ENCODE measurements around the gene SAT2. TPM values are rescaled to one million over a fixed set of nuclear protein-coding genes. Genes with fewer than 3 reads are reported as not detected.
"Not testable (repeated sequence)": the region's sequence is repeated elsewhere in the genome, so short reads cannot be mapped to it uniquely, and the experiment has no call there.

The SAT2 gene
- total RNA-seq, 1 donor, result 41.3 TPM

DNA sequence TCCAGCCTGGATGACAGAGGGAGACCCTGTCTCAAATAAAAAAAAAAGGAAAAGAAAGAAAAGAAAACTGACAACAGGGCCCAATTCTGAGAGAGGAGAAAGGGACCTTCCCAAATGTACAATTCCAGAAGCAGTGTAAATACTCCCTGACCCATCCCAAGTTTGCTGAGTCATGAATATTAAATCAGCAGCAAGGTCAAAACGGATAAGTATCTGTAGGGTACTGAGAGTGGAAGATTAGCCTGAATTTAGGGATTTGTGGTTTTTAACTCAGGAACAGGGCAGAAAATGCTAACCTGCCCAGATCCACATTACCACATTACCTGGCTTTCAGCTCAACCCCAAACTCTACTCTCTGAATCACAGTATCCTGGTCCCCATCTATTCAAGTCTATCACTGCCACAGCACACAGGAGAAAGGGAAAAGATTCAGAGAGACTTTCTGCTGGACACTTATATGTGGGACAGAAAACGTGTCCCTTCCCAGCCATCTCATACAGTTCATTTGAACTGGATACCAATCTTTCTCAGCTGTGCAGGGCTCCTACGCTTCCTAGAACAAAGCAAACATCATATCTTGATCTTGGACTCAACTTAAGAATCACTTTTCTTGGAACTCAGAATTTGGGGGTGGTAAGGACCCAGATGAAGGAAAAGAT, 15.9 kb downstream of the SAT2 start:
- Histone ChIP-seq H4K20me1 (ENCODE audit: insufficient read depth, low read length) (peaks cover 46% of the 10 kb centered on the region), H3K27ac (ENCODE audit: low read depth, low read length) (peak overlapping the region; percentile 39)
- TF ChIP-seq, protein P1, sequence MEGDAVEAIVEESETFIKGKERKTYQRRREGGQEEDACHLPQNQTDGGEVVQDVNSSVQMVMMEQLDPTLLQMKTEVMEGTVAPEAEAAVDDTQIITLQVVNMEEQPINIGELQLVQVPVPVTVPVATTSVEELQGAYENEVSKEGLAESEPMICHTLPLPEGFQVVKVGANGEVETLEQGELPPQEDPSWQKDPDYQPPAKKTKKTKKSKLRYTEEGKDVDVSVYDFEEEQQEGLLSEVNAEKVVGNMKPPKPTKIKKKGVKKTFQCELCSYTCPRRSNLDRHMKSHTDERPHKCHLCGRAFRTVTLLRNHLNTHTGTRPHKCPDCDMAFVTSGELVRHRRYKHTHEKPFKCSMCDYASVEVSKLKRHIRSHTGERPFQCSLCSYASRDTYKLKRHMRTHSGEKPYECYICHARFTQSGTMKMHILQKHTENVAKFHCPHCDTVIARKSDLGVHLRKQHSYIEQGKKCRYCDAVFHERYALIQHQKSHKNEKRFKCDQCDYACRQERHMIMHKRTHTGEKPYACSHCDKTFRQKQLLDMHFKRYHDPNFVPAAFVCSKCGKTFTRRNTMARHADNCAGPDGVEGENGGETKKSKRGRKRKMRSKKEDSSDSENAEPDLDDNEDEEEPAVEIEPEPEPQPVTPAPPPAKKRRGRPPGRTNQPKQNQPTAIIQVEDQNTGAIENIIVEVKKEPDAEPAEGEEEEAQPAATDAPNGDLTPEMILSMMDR (IDR thresholded peaks at IDR 0.05; ENCODE audit: extremely low read depth, low read depth, low read length), result no peak

DNA sequence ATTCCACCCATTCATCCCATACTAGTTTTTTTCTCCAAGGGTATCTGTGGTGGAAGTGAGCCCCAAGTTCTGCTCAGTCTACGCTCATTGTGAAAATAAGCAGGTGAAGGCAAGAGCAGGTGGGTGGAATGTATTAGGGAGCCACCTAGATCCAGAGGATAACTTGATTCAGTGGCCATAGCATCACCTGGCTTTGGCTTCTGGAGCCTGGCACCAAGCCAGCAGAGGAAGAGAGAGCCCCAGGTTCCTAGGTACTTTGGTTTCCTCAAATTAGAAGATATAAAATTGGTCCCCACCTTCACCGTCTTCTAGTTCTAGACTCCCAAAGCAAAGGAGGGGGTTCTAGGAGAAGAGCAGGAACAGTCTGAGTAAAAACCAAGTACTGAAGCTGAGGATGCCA, 17.0 kb downstream of the SAT2 start:
- H3K36me3 ChIP-seq (ENCODE audit: insufficient read depth, low read length), result peaks cover 25% of the 10 kb centered on the region
- H3K4me3 ChIP-seq (ENCODE audit: insufficient read depth, low read length), result no peak overlapping the region
- H3K9me3 ChIP-seq (ENCODE audit: low read depth, low read length), result no peaks in the 10 kb centered on the region
- H3K4me1 ChIP-seq (ENCODE audit: insufficient read depth, low read length), result peaks cover 23% of the 10 kb centered on the region
- no peaks in the 10 kb centered on the region for H3K27me3 ChIP-seq (ENCODE audit: insufficient read depth, low read length)
- no peak overlapping the region for H2AFZ ChIP-seq (ENCODE audit: low read length)
- peaks cover 83% of the 10 kb centered on the region for H3K79me2 ChIP-seq (ENCODE audit: insufficient read depth, low read length)
- peaks cover 57% of the 10 kb centered on the region for H4K20me1 ChIP-seq (ENCODE audit: insufficient read depth, low read length)
- H3K4me2 ChIP-seq (ENCODE audit: insufficient read depth, low read length), result no peak overlapping the region
- no peak overlapping the region for H3K27ac ChIP-seq (ENCODE audit: low read depth, low read length)
- TF ChIP-seq, protein P1 (IDR thresholded peaks at IDR 0.05; ENCODE audit: extremely low read depth, low read depth, low read length), result no peak
- DNase-seq (ENCODE audit: insufficient read length, low spot score, missing footprints), result no peak

More for the DNA sequence above, 15.9 kb downstream of the SAT2 start:
- Histone ChIP-seq H3K36me3 (ENCODE audit: insufficient read depth, low read length) (peaks cover 22% of the 10 kb centered on the region), H3K27me3 (ENCODE audit: insufficient read depth, low read length) (no peaks in the 10 kb centered on the region), H3K79me2 (ENCODE audit: insufficient read depth, low read length) (peaks cover 72% of the 10 kb centered on the region), H3K4me1 (ENCODE audit: insufficient read depth, low read length) (peaks cover 23% of the 10 kb centered on the region), H2AFZ (ENCODE audit: low read length) (no peak overlapping the region), H3K4me2 (ENCODE audit: insufficient read depth, low read length) (peak overlapping the region; percentile 62), H3K9me3 (ENCODE audit: low read depth, low read length) (no peaks in the 10 kb centered on the region), H3K4me3 (ENCODE audit: insufficient read depth, low read length) (peak overlapping the region; percentile 45)
- peak; percentile 51 for DNase-seq (ENCODE audit: insufficient read length, low spot score, missing footprints)

DNA sequence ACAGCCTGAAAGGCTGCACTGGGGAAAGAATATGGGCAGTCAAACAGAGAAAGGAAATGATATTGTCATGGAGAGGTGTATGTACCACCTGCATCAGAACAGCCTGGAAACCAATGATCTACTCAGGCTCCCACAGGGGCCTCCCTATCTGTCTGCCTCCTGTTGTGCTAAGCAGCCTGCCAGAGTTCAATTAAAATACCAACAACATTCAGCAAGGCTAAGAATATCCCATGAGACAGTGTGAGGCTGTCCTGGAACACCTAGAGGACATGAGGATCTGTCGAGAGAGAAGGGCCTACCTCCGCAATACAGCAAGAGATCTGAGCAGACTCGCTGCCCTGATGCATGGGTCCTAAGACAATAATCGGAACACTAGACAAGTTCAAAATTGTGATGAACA, 21.3 kb downstream of the SAT2 start:
- Histone ChIP-seq H3K79me2 (ENCODE audit: insufficient read depth, low read length) (peaks cover 61% of the 10 kb centered on the region), H3K27me3 (ENCODE audit: insufficient read depth, low read length) (no peaks in the 10 kb centered on the region), H3K27ac (ENCODE audit: low read depth, low read length) (no peak overlapping the region), H3K36me3 (ENCODE audit: insufficient read depth, low read length) (peaks cover 52% of the 10 kb centered on the region), H3K4me1 (ENCODE audit: insufficient read depth, low read length) (no peaks in the 10 kb centered on the region), H2AFZ (ENCODE audit: low read length) (no peak overlapping the region), H3K4me2 (ENCODE audit: insufficient read depth, low read length) (no peak overlapping the region), H3K4me3 (ENCODE audit: insufficient read depth, low read length) (no peak overlapping the region), H4K20me1 (ENCODE audit: insufficient read depth, low read length) (peaks cover 33% of the 10 kb centered on the region), H3K9me3 (ENCODE audit: low read depth, low read length) (no peaks in the 10 kb centered on the region)
- no peak for DNase-seq (ENCODE audit: insufficient read length, low spot score, missing footprints)
- TF ChIP-seq, protein P1 (IDR thresholded peaks at IDR 0.05; ENCODE audit: extremely low read depth, low read depth, low read length), result no peak

DNA sequence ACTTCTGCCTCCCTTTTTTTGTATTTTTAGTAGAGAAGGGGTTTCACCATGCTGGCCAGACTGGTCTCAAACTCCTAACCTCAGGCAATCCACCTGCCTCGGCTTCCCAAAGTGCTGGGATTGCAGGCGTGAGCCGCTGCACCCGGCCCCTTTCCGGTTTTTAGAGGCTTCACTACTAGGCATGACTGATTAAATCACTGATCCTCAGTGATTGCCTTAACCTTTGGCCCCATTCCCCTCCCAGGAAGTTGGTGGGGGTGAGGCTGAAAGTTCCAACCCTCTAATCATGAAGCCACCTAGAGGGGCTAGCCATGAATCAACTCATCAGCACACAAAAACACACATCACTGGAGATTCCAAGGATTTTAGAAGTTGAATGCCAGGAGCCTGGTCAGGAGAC, 30.1 kb downstream of the SAT2 start:
- H3K9me3 ChIP-seq (ENCODE audit: low read depth, low read length); H3K27me3 ChIP-seq (ENCODE audit: insufficient read depth, low read length); H3K79me2 ChIP-seq (ENCODE audit: insufficient read depth, low read length); H3K4me1 ChIP-seq (ENCODE audit: insufficient read depth, low read length); H3K4me2 ChIP-seq (ENCODE audit: insufficient read depth, low read length); H2AFZ ChIP-seq (ENCODE audit: low read length); DNase-seq (ENCODE audit: insufficient read length, low spot score, missing footprints); H3K27ac ChIP-seq (ENCODE audit: low read depth, low read length); H4K20me1 ChIP-seq (ENCODE audit: insufficient read depth, low read length); H3K4me3 ChIP-seq (ENCODE audit: insufficient read depth, low read length): not testable (repeated sequence)
- H3K36me3 ChIP-seq (ENCODE audit: insufficient read depth, low read length), result peaks cover 78% of the 10 kb centered on the region

All from osteoblast (primary cell).